GM12801 (cell line): ENCODE data around the gene DHX9.

Experiments
- CTCF ChIP-seq: IDR thresholded peaks from one replicate; pipeline ENCODE4 v1.5.1; 2011; ENCODE audit warnings: control low read depth; ENCODE audit not compliant: insufficient read length; ENCODE audit errors: extremely low read depth

DHX9 gene

GRCh38 chr1:182890927-182891610, 51.9 kb downstream of the DHX9 start:
- TF ChIP-seq CTCF: no peak

DNA sequence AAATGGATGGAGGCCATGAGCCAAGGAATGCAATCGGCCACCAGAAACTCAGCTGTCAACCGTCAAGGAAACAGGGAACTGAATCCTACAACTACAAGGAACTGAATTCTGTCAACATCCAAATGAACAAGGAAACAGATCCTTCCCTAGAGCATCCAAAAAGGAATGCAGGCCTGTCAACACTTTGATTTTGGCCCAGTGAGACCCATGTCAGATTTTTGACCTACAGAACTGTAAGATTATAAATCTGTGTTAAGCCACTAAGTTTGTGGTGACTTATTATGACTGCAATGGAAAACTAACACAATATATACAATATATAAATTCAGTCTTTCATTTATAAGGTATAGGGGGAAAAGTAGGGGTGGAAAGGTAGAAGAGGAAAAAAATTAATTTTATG, 58.5 kb downstream of the DHX9 start:
- no peak for TF ChIP-seq CTCF

DNA sequence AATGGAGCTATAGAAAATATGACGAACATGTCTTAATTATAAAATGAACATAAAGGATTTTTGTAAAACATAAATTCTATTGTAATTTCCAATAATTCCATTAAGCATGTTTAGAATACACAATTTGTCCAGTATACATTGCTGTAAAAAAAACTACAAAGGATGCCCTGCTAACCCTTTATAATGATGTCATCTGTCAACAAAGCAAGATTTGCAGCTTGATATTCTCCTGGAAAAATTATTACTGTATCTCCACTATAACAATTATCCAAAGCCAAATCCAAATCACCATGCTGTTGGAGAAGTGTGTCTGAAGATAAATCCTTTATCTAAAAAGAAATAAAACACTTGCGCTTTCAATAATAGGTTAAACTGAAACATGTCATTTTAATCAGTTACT, 66.2 kb downstream of the DHX9 start:
- TF ChIP-seq CTCF: no peak

- no peak for TF ChIP-seq CTCF
Observed at GRCh38 chr1:182909578-182909977, 70.4 kb downstream of the DHX9 start.

DNA sequence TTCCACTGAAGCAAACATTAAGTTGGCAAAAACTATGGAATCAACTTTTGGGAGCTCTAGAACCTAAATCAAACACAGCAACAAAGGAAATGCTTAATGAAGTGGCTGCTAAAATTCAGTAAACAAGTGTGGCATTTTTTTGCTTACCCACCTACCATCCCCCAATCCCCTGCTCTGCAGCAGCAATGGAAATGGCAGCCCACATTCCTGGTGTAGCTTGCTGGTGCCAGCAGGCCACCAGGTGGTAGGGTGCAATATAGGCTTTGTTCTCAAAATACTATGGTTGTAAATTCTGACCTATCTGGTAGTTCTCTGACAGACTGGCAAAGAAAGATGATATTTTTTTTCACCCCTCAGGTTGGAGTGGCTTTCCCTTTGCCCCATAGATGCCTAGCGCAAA, 71.0 kb downstream of the DHX9 start:
- TF ChIP-seq CTCF: no peak

DNA sequence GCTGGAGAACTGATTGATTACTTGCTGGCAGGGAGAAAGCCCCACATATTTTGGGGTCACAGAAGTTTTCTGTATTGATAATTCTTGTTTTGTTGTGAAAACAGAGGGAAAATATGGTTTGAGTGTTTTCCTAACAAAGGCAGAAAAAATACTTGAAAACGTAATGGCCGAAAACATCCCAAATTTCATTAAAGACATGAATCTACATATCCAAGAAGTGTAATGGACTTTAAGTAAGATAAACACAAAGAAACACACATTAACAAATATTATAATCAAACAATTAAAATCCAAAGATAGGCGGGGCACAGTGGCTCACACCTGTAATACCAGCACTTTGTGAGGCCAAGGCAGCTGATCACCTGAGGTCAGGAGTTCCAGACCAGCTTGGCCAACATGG, 74.3 kb downstream of the DHX9 start:
- no peak for TF ChIP-seq CTCF

DNA sequence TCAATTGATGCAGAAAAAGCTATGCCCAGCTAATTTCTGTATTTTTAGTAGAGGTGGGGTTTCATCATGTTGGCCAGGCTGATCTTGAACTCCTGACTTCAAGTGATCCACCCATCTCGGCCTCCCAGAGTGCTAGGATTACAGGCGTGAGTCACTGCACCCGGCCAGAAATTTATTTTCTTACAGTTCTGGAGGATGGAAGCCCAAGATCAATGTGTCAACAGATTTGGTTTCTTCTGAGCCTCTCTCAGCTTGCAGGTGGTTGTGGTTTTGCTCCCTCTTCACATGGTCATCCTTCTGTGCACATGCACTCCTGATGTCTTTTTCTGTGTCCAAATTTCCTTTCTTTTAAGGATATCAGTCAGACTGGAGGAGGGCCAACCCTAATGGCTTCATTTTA, 78.2 kb downstream of the DHX9 start:
- TF ChIP-seq CTCF: no peak
